Measurements from ENCODE around the gene ANKRD45. TPM values are rescaled to one million over a fixed set of nuclear protein-coding genes. Genes with fewer than 3 reads are reported as not detected.
"Not testable (repeated sequence)": the region's sequence is repeated elsewhere in the genome, so short reads cannot be mapped to it uniquely, and the experiment has no call there.

Gene ANKRD45
- total and polyA plus RNA-seq, 8 donors, result 0.15 to 0.19 TPM; not detected in 6

- Histone ChIP-seq H3K36me3 (no peaks in the 10 kb centered on the region), H3K27ac (no peak overlapping the region), H3K4me3 (no peak overlapping the region), H3K4me1 (no peaks in the 10 kb centered on the region), H3K27me3 (no peaks in the 10 kb centered on the region), H3K9me3 (peaks cover 0 to 4% (median 0%) of the 10 kb centered on the region in 4 donors)
- no peak for DNase-seq
- intact Hi-C loops (cut with DNase I; ENCODE audit: low total_unique reads), result no loop called here
- TF ChIP-seq POLR2A (IDR thresholded peaks at IDR 0.05) (no peak), CTCF (IDR thresholded peaks at IDR 0.05) (no peak), EP300 (IDR thresholded peaks at IDR 0.05) (no peak), POLR2AphosphoS5 (IDR thresholded peaks at IDR 0.05) (no peak)
- 69 to 94% (median 88%) methylated on average over 2 of the region's 2 CpGs for WGBS, 5 donors
Measured at GRCh38 chr1:173601588-173601987, 68.1 kb downstream of the ANKRD45 start.

- Histone ChIP-seq H3K36me3 (no peaks in the 10 kb centered on the region), H3K4me1 (no peaks in the 10 kb centered on the region), H3K27me3 (no peaks in the 10 kb centered on the region), H3K9me3 (peaks cover 0 to 13% (median 0%) of the 10 kb centered on the region in 4 donors), H3K27ac (no peak overlapping the region), H3K4me3 (no peak overlapping the region)
- TF ChIP-seq CTCF (IDR thresholded peaks at IDR 0.05) (no peak), POLR2A (IDR thresholded peaks at IDR 0.05) (no peak), EP300 (IDR thresholded peaks at IDR 0.05) (no peak), POLR2AphosphoS5 (IDR thresholded peaks at IDR 0.05) (no peak)
- 89 to 97% (median 91%) methylated on average over 3 of the region's 3 CpGs for WGBS, 5 donors
- DNase-seq, result no peak
- intact Hi-C loops (cut with DNase I; ENCODE audit: low total_unique reads), result no loop called here
Measured at GRCh38 chr1:173596097-173596825, 73.4 kb downstream of the ANKRD45 start.

GRCh38 chr1:173591138-173591537, 78.5 kb downstream of the ANKRD45 start:
- DNase-seq; H3K36me3 ChIP-seq; H3K27ac ChIP-seq; H3K4me3 ChIP-seq; H3K27me3 ChIP-seq; intact Hi-C loops (cut with DNase I; ENCODE audit: low total_unique reads); H3K9me3 ChIP-seq; H3K4me1 ChIP-seq: not testable (repeated sequence)
- 75 to 91% (median 88%) methylated on average over 5 of the region's 5 CpGs for WGBS, 5 donors

GRCh38 chr1:173590557-173590956, 79.1 kb downstream of the ANKRD45 start:
- H3K36me3 ChIP-seq, result no peaks in the 10 kb centered on the region
- H3K4me1 ChIP-seq, result no peaks in the 10 kb centered on the region
- no peak for TF ChIP-seq POLR2A (IDR thresholded peaks at IDR 0.05)
- WGBS, 5 donors, result 36 to 53% (median 42%) methylated on average over 1 of the region's 1 CpG
- H3K27me3 ChIP-seq, result no peaks in the 10 kb centered on the region
- no peak overlapping the region for H3K4me3 ChIP-seq
- H3K9me3 ChIP-seq, result no peaks in the 10 kb centered on the region
- no peak overlapping the region for H3K27ac ChIP-seq
- intact Hi-C loops (cut with DNase I; ENCODE audit: low total_unique reads), result no loop called here
- DNase-seq, result no peak

- no peak overlapping the region for H3K4me3 ChIP-seq
- DNase-seq, result no peak
- no peaks in the 10 kb centered on the region for H3K27me3 ChIP-seq
- TF ChIP-seq EP300 (IDR thresholded peaks at IDR 0.05), result no peak
- H3K4me1 ChIP-seq, result no peaks in the 10 kb centered on the region
- no peak overlapping the region for H3K27ac ChIP-seq
- H3K36me3 ChIP-seq, result no peaks in the 10 kb centered on the region
- H3K9me3 ChIP-seq, result no peaks in the 10 kb centered on the region
- intact Hi-C loops (cut with DNase I; ENCODE audit: low total_unique reads), result no loop called here
- 56 to 79% (median 61%) methylated on average over 1 of the region's 1 CpG for WGBS, 5 donors
Measured at GRCh38 chr1:173581383-173582079, 88.1 kb downstream of the ANKRD45 start.

GRCh38 chr1:173580658-173581057, 89.0 kb downstream of the ANKRD45 start:
- Histone ChIP-seq H3K9me3 (no peaks in the 10 kb centered on the region), H3K27ac (no peak overlapping the region), H3K36me3 (no peaks in the 10 kb centered on the region), H3K27me3 (no peaks in the 10 kb centered on the region), H3K4me1 (no peaks in the 10 kb centered on the region), H3K4me3 (no peak overlapping the region)
- intact Hi-C loops (cut with DNase I; ENCODE audit: low total_unique reads), result no loop called here
- no peak for DNase-seq
- WGBS, 5 donors, result 52 to 73% (median 67%) methylated on average over 3 of the region's 3 CpGs
- TF ChIP-seq POLR2A (IDR thresholded peaks at IDR 0.05), result no peak
- no peak for TF ChIP-seq POLR2AphosphoS5 (IDR thresholded peaks at IDR 0.05)
- TF ChIP-seq CTCF (IDR thresholded peaks at IDR 0.05), result no peak
- no peak for TF ChIP-seq EP300 (IDR thresholded peaks at IDR 0.05)
